AG09309 (cell line): ENCODE results near the gene KIF14.

ENCODE experiments used
- DNase-seq: peaks from one replicate; pipeline ENCODE4 v3.0.0-alpha.2; 2010; ENCODE audit warnings: low read depth
- H3K4me3 ChIP-seq: 2 replicates; pipeline ENCODE4 v1.5.1; 2011; ENCODE audit warnings: mild to moderate bottlenecking, low read depth, low read length, moderate library complexity; ENCODE audit not compliant: control insufficient read depth
- TF ChIP-seq, protein P1 (sequence below): IDR thresholded peaks from 2 replicates; pipeline ENCODE4 v1.5.1; 2011; ENCODE audit warnings: mild to moderate bottlenecking, low read depth, low read length, inconsistent platforms; ENCODE audit not compliant: insufficient read depth, control insufficient read depth; ENCODE audit errors: missing control alignments

The KIF14 gene

DNA sequence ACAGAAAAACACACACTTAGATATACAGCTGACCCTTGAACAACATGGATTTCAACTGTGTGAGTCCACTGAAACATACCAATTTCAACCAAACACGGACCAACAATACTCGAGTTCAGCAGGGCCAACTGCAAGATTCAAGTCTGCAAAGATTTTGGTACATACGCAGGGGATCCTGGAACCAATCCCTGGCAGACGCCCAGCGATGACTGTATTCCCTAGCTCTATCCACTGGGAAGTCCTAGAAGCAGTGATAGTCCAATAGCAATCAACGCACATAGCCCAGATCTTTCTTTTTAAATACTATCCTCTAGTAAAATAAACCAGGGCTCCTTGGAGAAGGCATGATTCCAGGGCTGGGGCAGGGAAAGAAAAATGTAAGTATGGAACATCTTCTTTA lies 40.2 kb upstream of the KIF14 start:
- TF ChIP-seq, protein P1, sequence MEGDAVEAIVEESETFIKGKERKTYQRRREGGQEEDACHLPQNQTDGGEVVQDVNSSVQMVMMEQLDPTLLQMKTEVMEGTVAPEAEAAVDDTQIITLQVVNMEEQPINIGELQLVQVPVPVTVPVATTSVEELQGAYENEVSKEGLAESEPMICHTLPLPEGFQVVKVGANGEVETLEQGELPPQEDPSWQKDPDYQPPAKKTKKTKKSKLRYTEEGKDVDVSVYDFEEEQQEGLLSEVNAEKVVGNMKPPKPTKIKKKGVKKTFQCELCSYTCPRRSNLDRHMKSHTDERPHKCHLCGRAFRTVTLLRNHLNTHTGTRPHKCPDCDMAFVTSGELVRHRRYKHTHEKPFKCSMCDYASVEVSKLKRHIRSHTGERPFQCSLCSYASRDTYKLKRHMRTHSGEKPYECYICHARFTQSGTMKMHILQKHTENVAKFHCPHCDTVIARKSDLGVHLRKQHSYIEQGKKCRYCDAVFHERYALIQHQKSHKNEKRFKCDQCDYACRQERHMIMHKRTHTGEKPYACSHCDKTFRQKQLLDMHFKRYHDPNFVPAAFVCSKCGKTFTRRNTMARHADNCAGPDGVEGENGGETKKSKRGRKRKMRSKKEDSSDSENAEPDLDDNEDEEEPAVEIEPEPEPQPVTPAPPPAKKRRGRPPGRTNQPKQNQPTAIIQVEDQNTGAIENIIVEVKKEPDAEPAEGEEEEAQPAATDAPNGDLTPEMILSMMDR = no peak
- no peak for DNase-seq
- no peak overlapping the region for H3K4me3 ChIP-seq

DNA sequence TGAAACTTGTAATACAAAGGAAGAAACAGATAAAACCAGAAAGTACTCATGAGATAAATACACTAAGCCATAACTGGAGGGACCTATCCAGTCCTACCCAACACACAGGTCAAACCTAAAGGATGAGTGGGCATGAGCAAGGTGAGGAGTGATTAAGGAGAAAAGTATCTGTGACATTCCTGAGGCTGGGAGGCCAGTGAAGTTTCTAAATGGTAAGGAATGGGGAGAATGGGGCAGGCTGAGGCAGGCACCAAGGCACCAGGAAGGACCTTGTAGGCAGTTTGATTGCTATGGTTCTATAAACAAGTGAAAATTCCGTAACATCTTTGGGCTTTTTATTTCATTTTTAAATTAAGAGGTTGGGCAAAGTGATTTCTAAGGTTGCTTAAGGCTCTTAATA lies 38.7 kb upstream of the KIF14 start:
- H3K4me3 ChIP-seq = no peak overlapping the region
- TF ChIP-seq, protein P1 = no peak
- DNase-seq = no peak

GRCh38 chr1:200658037-200658818 lies 37.7 kb upstream of the KIF14 start:
- no peak for DNase-seq
- TF ChIP-seq, protein P1 = no peak
- no peak overlapping the region for H3K4me3 ChIP-seq

GRCh38 chr1:200654660-200655059 lies 34.1 kb upstream of the KIF14 start:
- no peak for DNase-seq
- TF ChIP-seq, protein P1 = no peak
- H3K4me3 ChIP-seq = no peak overlapping the region

DNA sequence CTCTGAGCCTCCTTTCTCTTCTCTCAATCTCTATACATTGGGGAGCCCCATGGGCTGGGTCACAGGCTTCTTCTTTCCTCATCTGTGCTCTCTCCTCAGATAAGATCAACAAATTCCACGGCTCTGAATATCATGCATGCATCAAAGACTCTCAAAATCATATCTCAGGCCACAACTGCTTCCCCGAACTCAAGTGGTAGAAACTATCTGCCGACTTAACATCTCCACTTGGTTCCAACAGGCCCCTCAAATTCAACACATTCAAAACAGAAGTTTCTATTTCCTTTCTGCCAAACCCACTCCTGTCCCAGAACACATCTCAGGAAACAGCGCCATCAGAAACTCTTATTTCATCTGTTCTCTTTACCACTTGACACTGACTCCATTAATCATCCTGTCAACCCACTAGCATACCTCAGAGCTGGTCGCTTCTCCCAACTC lies 32.5 kb upstream of the KIF14 start:
- TF ChIP-seq, protein P1 = no peak
- no peak for DNase-seq
- no peak overlapping the region for H3K4me3 ChIP-seq

DNA sequence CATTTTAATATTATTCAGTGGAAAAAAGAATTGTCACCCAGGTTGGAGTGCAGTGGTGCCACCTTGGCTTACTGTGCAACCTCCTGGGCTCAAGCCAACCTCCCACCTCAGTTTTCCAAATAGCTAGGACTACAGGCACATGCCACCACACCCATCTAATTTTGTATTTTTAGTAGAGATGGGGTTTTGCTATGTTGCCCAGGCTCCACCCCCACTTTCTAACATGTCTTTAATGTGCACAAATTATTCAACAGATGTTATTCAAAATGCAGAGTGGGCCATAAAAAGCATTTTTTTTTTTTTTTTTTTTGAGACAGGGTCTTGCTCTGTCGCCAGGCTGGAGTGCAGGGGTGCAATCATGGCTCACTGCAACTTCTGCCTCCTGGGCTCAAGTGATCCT lies 31.8 kb upstream of the KIF14 start:
- TF ChIP-seq, protein P1 = no peak
- no peak overlapping the region for H3K4me3 ChIP-seq
- DNase-seq = no peak
